ENCODE data around the gene HYOU1.

- TF ChIP-seq CTCF (IDR thresholded peaks at IDR 0.05; ENCODE audit: low read depth, low read length) (no peak), POLR2A (IDR thresholded peaks at IDR 0.05; ENCODE audit: extremely low read depth, insufficient read length) (no peak)
These were observed 8.4 kb downstream of the HYOU1 start for GRCh38 chr11:119048644-119049043.
